ENCODE data around the gene PUSL1.

PUSL1 gene

DNA sequence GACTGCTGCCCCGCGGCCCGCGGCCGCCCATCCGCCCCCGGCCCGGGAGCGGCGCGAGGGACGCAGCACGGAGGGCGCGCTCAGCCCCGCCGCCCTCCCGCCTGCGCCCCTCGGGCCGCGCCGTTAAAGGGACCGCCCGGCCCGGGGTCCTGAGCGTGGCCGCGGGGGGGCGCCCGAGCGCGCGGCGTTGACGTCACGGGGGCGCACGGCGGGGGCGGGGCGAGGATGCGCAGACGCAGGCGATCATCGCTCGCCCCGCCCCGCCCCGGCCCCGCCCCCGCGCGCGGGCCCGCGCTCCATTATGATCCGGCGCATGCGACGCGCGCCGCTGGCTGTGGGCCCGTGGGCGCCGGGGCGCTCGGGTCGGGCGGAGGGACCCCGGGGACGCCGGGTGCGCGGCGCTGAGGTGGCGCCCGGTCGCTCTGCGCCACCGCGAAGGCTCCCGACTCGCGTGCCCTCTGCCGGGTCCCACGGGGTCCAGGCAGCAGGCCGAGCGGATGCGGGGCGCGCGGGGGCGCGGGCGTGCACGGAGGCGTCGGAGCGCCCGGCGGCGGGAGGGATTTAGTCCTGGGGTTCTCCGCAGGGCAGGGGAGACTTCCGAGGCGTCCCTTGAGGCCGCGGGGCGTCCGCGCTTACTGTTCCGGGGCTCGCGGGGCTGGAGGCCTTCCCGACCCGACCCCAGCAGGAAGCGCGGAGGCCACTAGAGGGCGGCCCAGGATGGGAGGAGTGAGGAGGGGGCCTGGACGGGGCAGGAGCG lies 41.0 kb downstream of the PUSL1 start, which contains the start of gene DVL1:
Gene DVL1 (minus strand): TSS at position 163 of the 757 bp plus-strand sequence. CDS start 353 bp downstream, outside the sequence.
- TF ChIP-seq, protein P1, sequence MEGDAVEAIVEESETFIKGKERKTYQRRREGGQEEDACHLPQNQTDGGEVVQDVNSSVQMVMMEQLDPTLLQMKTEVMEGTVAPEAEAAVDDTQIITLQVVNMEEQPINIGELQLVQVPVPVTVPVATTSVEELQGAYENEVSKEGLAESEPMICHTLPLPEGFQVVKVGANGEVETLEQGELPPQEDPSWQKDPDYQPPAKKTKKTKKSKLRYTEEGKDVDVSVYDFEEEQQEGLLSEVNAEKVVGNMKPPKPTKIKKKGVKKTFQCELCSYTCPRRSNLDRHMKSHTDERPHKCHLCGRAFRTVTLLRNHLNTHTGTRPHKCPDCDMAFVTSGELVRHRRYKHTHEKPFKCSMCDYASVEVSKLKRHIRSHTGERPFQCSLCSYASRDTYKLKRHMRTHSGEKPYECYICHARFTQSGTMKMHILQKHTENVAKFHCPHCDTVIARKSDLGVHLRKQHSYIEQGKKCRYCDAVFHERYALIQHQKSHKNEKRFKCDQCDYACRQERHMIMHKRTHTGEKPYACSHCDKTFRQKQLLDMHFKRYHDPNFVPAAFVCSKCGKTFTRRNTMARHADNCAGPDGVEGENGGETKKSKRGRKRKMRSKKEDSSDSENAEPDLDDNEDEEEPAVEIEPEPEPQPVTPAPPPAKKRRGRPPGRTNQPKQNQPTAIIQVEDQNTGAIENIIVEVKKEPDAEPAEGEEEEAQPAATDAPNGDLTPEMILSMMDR (IDR thresholded peaks at IDR 0.05; ENCODE audit: borderline replicate concordance, control extremely low read depth, extremely low read depth, insufficient read depth, missing control alignments): peak; percentile 70
- DNase-seq (ENCODE audit: low spot score): peak; percentile 95
- in situ Hi-C loops (cut with MboI; ENCODE audit: low sequenced_read_pairs, unreplicated experiment): no loop called here

DNA sequence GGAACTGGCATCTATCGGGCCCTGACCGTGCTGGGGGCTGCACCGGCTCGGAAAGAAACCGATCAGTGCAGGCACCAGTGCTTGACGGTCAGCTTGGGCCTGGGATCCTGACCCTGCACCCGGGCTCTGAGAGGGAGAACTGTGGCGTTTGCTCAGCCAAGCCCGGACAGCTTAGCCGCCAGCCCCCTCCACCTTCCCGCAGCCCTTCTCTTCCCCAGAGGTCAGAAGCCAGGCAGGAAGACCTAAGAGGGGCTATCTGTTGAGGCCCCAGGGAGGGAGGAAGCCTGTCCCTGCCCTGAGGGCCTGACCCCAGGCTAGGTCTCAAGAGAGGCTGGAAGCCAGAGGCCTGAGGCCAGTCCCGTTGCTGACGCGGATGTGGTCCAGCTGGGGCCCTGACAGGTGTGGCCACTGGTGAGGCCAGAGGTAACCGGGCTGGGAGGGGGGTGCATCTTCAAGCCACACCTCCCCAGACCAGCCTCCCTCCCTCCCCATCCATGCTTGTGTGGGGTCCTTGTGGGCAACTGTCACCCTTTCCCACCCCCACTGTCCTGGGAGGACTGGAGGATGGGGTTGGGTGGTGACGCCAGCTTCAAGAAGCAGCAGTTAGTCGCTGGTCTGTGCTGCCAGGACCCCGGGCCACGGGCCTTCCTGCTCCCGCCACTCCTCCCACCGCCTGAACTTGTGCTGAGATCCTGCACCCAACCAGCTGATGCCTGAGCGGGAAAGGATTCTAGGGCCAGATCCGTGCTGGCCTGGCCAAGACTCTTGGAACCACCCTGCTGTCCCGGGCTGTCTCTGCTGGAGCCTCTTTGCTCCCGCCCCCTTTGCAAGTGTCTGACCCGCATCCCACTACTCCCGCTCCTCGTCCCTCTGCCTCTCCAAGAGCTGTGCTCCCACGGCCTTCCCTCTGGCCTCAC lies 43.4 kb downstream of the PUSL1 start:
- in situ Hi-C loops (cut with MboI; ENCODE audit: low sequenced_read_pairs, unreplicated experiment): no loop called here
- TF ChIP-seq, protein P1 (IDR thresholded peaks at IDR 0.05; ENCODE audit: borderline replicate concordance, control extremely low read depth, extremely low read depth, insufficient read depth, missing control alignments): no peak
- no peak for DNase-seq (ENCODE audit: low spot score)

DNA sequence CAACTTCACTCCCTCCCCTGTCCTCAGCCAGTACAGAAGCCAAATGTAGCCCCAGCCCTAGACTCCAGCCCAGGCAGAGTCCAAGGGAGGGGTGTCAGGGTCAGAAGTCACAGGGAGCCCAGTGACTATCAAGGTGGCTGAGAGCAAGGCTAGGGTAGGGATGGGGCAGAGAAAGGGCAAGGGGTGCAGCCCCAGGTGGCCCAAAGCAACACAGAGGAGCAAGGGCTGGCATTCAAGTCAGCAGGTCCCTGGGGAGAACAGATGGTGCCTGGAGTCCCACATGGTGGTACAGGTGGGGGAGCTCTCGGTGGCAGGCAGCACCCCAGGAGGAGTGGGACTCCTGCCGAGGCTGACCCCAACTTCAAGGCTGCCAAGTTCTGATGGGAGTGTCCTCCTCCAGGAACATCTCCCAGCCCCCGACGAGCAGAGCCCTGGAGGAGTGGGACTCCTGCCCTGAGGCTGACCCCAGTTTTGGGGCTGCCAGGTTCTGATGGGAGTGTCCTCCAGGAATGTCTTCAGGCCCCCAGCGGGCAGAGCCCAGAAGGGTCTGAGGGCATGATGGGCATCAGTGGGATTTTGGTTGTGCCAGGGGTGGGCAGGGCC lies 44.5 kb downstream of the PUSL1 start:
- DNase-seq (ENCODE audit: low spot score): no peak
- in situ Hi-C loops (cut with MboI; ENCODE audit: low sequenced_read_pairs, unreplicated experiment): no loop called here
- TF ChIP-seq, protein P1 (IDR thresholded peaks at IDR 0.05; ENCODE audit: borderline replicate concordance, control extremely low read depth, extremely low read depth, insufficient read depth, missing control alignments): no peak

DNA sequence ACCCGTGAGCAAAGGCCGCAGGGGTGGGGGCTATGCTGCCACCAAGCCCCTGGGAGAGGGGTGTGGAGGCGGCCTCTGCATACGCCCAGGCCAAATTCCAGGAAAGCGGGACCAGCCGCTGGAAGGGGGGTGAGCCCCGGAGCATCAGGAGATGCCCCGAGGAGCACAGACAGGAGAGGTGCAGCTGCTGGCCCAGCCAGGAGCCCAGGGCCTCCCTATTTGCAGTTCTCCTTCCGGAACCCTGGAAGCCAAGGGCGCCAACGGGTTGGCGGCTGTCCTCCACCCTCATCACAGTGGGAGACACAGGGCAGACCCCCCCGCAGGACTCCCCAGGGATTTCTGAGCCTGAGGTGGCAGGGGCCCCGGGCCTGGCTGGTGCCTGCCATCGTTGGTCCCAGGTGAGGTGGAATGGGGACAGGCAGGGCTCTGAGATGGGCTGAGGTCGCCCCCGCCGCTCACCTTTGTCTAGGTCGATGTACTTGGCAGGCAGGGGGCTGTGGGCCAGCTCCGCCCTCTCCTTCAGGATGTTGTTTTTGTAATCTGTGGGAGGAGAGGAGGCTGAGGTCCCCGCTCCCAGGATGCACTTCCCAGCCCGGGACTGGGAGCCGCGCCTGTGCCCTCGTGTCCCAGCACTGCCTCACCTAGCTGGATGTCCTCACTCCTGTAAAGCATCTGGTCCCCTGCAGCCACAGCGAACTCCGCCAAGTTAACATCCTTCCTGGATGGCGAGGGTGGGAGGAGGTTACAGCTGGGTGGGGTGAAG lies 45.2 kb downstream of the PUSL1 start:
- DNase-seq (ENCODE audit: low spot score): no peak
- TF ChIP-seq, protein P1 (IDR thresholded peaks at IDR 0.05; ENCODE audit: borderline replicate concordance, control extremely low read depth, extremely low read depth, insufficient read depth, missing control alignments): no peak
- in situ Hi-C loops (cut with MboI; ENCODE audit: low sequenced_read_pairs, unreplicated experiment): no loop called here

DNA sequence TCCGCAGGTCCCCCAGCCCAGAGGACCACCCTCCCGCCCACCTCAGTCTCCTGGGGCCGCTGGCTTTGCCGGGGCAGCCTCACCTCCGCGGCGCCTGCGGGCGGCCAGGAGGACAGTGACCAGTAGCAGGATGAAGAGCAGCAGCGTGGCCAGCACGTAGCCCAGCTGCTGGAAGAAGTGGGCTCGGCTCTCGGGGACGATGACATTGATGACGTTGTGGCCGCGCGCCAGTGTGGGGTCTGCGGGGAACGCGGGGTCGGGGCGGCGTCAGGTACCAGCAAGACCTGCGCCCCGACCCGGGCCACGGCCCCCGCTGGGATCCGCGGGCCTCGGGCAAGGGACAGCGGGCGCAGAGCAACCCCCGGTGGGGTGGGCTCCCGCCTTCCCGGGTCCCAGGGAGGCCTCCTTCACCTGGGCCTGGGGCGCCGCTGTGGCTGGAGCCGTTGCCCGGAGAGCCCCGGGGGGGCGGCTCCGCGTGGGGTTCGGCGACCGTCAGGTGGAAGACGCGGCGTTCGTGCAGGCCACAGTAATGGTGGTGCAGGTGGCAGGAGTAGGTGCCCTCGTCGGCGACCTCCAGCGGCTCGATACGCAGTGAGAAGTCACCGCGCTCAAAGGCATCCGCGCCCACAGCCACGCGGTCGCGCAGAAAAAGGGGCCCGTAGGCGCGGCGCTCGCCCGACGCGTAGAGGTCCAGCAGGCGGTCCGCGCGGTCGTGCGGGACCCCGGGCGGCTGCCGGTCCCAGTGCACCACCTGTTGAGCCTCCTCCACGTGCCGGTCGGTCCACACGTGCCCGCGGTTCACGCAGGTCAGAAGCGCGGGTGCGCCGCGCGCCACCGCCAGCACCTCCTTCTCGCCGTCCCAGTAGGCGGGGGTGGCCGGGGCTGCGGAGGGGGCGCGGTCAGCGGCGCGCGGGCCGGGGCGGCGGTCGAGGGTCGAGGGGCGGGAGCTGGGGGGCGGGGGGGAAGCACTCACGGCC lies 46.2 kb downstream of the PUSL1 start:
- no peak for DNase-seq (ENCODE audit: low spot score)
- TF ChIP-seq, protein P1 (IDR thresholded peaks at IDR 0.05; ENCODE audit: borderline replicate concordance, control extremely low read depth, extremely low read depth, insufficient read depth, missing control alignments): no peak

More for the DNA sequence above, 46.2 kb downstream of the PUSL1 start:
- in situ Hi-C loops (cut with MboI; ENCODE audit: low sequenced_read_pairs, unreplicated experiment): no loop called here
